Cardiac muscle cell (in vitro differentiated cells and primary cell): ENCODE measurements around the gene NLN. TPM values are rescaled to one million over a fixed set of nuclear protein-coding genes. Genes with fewer than 3 reads are reported as not detected.
"Not testable (repeated sequence)": the region's sequence is repeated elsewhere in the genome, so short reads cannot be mapped to it uniquely, and the experiment has no call there.

Experiments used
- DNase-seq, 2 donors: peaks; one replicate each; pipeline versions ENCODE4 v3.0.0 to v3.0.0-alpha.2; 2010 to 2017; ENCODE audit warnings: low read depth in 1 of 2, low spot score in 1 of 2
- H3K27ac ChIP-seq: fragments of 200-600 bp; sonication (generic); 2 replicates; pipeline ENCODE4 v1.5.1; 2016
- H3K27me3 ChIP-seq: fragments of 200-600 bp; sonication (generic); 2 replicates; pipeline ENCODE4 v1.6.0; 2016; ENCODE audit warnings: control low read depth
- H3K36me3 ChIP-seq: fragments of 200-600 bp; sonication (generic); 2 replicates; pipeline ENCODE4 v1.5.1; 2016; ENCODE audit warnings: control low read depth
- H3K4me1 ChIP-seq: fragments of 200-600 bp; sonication (generic); 2 replicates; pipeline ENCODE4 v1.8.1; 2017; ENCODE audit warnings: low read depth, mild to moderate bottlenecking, mixed run types
- H3K4me3 ChIP-seq: fragments of 200-600 bp; sonication (generic); 2 replicates; pipeline ENCODE4 v1.5.1; 2016; ENCODE audit warnings: mild to moderate bottlenecking
- H3K9me3 ChIP-seq: fragments of 200-600 bp; sonication (generic); 2 replicates; pipeline ENCODE4 v1.5.1; 2017; ENCODE audit warnings: low read depth, mild to moderate bottlenecking, control low read depth
- polyA plus RNA-seq: library from polyadenylated mRNA; unstranded; fragments of >200 nt; fragmentation: Nextera tagmentation; extraction: Ambion mirVana; gene quantifications from 2 replicates; pipeline ENCODE4 v1.2.1, GENCODE V29; 2016
- total RNA-seq: library from RNA; depleted of rRNA; stranded (reverse); fragments of >200 nt; gene quantifications from 2 replicates; pipeline ENCODE4 v1.2.3, GENCODE V29; 2016
- TF ChIP-seq, protein P1 (sequence below): IDR thresholded peaks from 2 replicates; pipeline ENCODE4 v1.5.1; 2012; ENCODE audit warnings: low read depth, mild to moderate bottlenecking, low read length

The NLN gene
- total and polyA plus RNA-seq, 2 experiments from 2014 or later: 14.7 to 19.2 TPM

DNA sequence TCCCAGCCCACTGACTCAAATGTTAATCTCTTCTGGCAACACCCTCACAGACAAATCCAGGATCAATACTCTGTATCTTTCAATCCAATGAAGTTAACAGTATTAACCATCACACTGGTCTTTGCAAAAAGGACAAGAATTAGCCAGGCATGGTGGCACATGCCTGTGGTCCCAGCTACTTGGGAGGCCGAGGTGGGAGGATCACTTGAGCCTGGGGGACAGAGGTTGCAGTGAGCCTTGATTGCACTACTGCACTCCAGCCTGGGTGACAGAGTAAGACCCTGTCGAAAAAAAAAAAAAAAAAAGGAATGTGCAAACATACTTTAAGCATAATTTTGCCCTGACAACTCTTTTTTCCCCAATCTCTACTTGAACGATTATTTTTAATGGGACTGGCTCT, 146.5 kb downstream of the NLN start:
- DNase-seq: no peak
- no peak overlapping the region for H3K4me3 ChIP-seq
- H3K9me3 ChIP-seq: no peaks in the 10 kb centered on the region
- no peaks in the 10 kb centered on the region for H3K36me3 ChIP-seq
- no peaks in the 10 kb centered on the region for H3K4me1 ChIP-seq
- no peak overlapping the region for H3K27ac ChIP-seq
- TF ChIP-seq, protein P1, sequence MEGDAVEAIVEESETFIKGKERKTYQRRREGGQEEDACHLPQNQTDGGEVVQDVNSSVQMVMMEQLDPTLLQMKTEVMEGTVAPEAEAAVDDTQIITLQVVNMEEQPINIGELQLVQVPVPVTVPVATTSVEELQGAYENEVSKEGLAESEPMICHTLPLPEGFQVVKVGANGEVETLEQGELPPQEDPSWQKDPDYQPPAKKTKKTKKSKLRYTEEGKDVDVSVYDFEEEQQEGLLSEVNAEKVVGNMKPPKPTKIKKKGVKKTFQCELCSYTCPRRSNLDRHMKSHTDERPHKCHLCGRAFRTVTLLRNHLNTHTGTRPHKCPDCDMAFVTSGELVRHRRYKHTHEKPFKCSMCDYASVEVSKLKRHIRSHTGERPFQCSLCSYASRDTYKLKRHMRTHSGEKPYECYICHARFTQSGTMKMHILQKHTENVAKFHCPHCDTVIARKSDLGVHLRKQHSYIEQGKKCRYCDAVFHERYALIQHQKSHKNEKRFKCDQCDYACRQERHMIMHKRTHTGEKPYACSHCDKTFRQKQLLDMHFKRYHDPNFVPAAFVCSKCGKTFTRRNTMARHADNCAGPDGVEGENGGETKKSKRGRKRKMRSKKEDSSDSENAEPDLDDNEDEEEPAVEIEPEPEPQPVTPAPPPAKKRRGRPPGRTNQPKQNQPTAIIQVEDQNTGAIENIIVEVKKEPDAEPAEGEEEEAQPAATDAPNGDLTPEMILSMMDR: no peak
- no peaks in the 10 kb centered on the region for H3K27me3 ChIP-seq

DNA sequence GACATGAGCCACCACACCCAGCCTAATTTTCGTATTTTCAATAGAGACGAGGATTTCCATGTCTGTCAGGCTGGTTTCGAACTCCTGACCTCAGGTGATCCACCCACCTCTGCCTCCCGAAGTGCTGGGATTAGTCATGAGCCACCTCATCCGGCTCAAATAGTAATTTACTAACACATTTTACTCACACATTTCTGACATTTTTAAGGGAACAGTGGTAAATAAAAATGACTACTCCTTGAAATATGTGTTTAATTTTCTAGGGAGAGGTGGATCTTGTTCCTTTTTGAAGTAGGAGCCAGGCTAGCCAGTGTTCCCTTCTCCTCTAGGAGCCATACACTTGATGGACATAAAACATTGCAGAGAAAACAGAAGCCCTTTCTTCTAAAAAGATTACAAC, 149.2 kb downstream of the NLN start:
- no peak overlapping the region for H3K27ac ChIP-seq

DNA sequence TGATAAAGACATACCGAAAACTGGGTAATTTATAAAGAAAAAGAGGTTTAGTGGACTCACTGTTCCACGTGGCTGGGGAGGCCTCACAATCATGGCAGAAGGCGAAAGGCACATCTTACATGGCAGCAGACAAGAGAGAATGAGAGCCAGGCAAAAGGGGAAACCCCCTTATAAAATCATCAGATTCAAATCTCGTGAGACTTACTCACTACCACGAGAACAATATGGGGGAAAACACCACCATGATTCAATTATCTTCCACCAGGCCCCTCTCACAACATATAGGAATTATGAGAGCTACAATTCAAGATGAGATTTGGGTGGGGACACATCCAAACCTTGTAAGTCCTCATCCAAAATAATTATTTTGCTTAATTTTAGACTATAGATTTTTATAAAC, 149.8 kb downstream of the NLN start:
- H3K4me1 ChIP-seq, H3K36me3 ChIP-seq, H3K4me3 ChIP-seq, DNase-seq, H3K27me3 ChIP-seq, H3K9me3 ChIP-seq, H3K27ac ChIP-seq: not testable (repeated sequence)

More for the DNA sequence above, 149.2 kb downstream of the NLN start:
- Histone ChIP-seq H3K9me3 (no peaks in the 10 kb centered on the region), H3K4me1 (no peaks in the 10 kb centered on the region), H3K27me3 (no peaks in the 10 kb centered on the region), H3K36me3 (no peaks in the 10 kb centered on the region), H3K4me3 (no peak overlapping the region)
- TF ChIP-seq, protein P1: no peak
- peak in 1 of 2 donors; percentile 34 for DNase-seq

DNA sequence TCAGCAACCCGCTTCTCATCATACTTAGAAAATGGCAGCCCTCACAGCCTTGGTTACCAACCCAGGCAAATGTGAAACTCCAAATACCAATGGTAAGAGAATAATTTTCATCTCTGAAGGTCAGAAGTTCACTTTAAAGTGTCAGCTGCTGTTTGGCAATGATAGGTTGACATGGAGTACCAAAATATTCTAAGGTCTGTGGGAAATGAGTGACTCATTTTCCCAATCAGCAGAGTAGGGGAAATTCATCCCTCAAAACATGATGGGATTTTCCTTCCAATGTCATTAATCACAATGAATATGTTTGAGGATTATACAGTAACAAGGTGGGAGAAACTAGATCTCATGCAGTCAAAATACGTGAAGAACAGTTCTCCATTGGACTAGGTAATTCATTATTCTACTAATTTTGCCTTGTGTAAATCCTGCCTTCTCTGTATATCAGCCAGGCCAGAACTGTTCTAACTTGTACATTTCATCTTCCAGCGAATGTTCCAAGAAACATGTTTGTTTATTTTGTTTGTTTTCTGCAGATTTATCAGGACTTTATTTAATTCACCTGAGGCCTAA, 151.3 kb downstream of the NLN start:
- Histone ChIP-seq H3K36me3 (no peaks in the 10 kb centered on the region), H3K4me1 (no peaks in the 10 kb centered on the region), H3K9me3 (no peaks in the 10 kb centered on the region), H3K27me3 (no peaks in the 10 kb centered on the region), H3K27ac (no peak overlapping the region), H3K4me3 (no peak overlapping the region)
- TF ChIP-seq, protein P1: no peak
- no peak for DNase-seq

DNA sequence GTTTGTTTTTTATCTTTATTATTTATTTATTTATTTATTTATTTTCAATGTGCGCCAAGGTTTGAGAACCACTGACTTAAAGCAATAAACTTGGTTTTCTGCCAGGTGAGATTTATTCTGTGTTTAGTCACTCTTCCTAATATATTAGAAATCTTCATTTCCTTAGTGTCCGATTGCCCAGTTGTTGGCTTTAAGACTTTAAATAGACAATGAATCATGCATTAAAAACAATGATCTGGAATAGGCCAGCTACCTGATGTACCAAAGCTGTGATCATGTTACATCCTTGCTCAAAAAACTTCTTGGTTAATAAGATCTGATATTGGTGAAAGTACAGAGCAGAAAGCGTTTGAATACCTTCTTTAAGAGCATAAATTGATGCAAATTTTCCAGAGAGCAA, 152.2 kb downstream of the NLN start:
- Histone ChIP-seq H3K4me3 (no peak overlapping the region), H3K4me1 (no peaks in the 10 kb centered on the region), H3K36me3 (no peaks in the 10 kb centered on the region), H3K27me3 (no peaks in the 10 kb centered on the region), H3K9me3 (no peaks in the 10 kb centered on the region), H3K27ac (no peak overlapping the region)
- DNase-seq: no peak
- TF ChIP-seq, protein P1: no peak

DNA sequence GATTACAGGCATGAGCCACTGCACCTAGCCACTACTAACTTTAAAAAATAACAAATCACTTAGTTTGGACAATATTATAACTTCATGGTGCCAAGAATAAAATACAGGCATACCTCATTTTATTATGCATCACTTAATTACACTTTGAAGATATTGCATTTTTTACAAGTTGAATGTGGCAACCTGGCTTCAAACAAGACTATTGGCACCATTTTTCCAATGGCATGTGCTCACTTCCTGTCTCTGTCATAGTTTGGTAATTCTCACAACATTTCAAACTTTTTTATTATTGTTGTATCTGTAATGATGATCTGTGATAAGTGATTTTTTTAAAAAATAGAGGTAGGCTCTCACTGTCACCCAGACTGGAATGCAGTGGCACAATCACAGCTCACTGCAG, 154.5 kb downstream of the NLN start:
- no peaks in the 10 kb centered on the region for H3K27me3 ChIP-seq

More for the DNA sequence above, 154.5 kb downstream of the NLN start:
- no peaks in the 10 kb centered on the region for H3K9me3 ChIP-seq
- H3K4me3 ChIP-seq: no peak overlapping the region
- H3K27ac ChIP-seq: no peak overlapping the region
- no peak for DNase-seq
- H3K4me1 ChIP-seq: no peaks in the 10 kb centered on the region
- TF ChIP-seq, protein P1: no peak
- H3K36me3 ChIP-seq: no peaks in the 10 kb centered on the region
